KBM-7 (cell line): Measurements from ENCODE around the gene CYFIP1.

Experiments
- DNase-seq: peaks from one replicate; pipeline ENCODE4 v3.0.0-alpha.2; 2015
- in situ Hi-C: fragments of 300-500 bp; cut with MboI; formaldehyde crosslinking; loops from 2 replicates; pipeline ENCODE4 v1.14.3; 2020; ENCODE audit warnings: low sequenced_read_pairs, low pct_unique_long_range_greater_than_20kb, mixed read lengths

Gene CYFIP1

DNA sequence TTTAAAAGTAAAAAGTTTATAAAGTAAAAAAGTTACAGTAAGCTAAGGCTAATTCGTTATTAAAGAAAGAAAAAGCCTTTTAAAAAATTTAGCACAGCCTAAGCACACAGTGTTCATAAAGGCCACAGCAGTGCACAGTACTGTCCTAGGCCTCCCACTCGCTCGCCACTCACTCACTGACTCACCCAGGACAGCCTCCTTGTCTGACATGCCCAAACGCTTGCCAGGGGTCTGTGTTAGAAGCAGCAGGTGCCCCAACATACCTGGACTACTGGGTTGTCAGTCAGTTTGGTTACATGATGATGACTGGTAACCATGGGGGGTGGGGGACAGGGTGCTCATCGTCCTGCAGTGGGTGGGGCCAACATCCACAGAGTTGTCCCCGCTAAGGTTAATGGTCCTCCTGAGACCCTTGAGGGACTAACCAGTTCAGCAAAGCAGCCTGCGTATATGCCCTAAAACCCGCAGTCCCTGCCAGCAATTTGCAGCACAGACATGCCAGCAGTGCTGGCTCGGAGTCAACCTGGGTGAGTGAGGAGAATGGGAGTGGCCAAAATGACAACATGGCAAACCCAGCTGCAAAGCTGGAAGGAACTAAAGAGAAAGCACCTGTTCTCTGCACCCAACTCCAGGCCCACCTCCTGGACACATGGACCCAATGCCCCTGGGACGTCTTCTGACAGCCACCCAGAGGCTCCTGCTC lies 49.2 kb downstream of the CYFIP1 start:
- in situ Hi-C loops, result no loop called here
- no peak for DNase-seq

GRCh38 chr15:22927761-22928160 lies 52.4 kb downstream of the CYFIP1 start:
- DNase-seq, result no peak

DNA sequence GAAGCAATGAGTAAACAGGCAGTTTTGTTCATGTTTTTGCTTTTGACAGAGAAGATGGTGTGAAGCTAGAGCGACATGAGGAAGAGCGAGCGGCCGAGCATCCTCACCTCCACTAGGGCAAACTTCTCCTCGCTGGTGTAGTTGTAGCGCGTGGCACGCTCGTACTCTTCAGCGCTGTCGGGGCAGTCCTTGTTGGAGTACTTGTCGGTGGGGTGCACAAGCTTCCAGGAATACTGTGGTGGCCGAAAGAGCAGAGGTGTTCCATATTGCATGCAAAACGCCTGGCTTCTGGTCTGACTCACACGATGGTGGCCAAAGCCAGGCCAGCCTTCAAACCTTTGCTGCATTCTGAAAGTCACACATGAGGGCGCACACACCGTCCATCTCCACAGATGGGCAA lies 54.3 kb downstream of the CYFIP1 start:
- DNase-seq, result no peak
- in situ Hi-C loops, result no loop called here

More at GRCh38 chr15:22927761-22928160, 52.4 kb downstream of the CYFIP1 start:
- in situ Hi-C loops, result no loop called here

DNA sequence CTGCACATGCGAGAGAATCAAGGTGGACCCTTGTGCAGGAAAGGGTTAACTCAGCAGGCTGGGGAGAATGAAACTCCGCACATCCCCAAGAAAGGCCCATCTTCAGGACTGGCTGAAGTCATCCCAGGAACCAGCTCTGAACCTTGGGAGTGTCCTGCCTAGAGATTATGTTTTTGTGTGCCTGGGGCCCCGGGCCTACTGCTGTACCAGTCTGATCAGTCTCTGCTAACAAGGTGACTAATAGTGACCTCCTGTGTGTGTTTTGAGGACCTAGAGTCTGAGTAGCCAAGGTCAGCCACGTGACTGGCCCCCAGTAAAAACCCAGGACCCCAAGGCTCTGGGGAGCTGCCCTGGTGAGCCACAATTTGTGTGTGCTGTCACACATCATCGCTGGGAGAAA lies 58.2 kb downstream of the CYFIP1 start:
- in situ Hi-C loops, result loop anchor here (25.0 kb wide), 3 partner anchors 90 to 490 kb away; no protein-coding TSS in a partner anchor
- DNase-seq, result no peak

- no peak for DNase-seq
- in situ Hi-C loops, result loop anchor here (25.0 kb wide), 3 partner anchors 93 to 493 kb away; no protein-coding TSS in a partner anchor
These were observed 61.0 kb downstream of the CYFIP1 start for GRCh38 chr15:22919171-22919570.

- in situ Hi-C loops, result loop anchor here (25.0 kb wide), 3 partner anchors 94 to 494 kb away; no protein-coding TSS in a partner anchor
- no peak for DNase-seq
These were observed 61.5 kb downstream of the CYFIP1 start for GRCh38 chr15:22918596-22919140.

DNA sequence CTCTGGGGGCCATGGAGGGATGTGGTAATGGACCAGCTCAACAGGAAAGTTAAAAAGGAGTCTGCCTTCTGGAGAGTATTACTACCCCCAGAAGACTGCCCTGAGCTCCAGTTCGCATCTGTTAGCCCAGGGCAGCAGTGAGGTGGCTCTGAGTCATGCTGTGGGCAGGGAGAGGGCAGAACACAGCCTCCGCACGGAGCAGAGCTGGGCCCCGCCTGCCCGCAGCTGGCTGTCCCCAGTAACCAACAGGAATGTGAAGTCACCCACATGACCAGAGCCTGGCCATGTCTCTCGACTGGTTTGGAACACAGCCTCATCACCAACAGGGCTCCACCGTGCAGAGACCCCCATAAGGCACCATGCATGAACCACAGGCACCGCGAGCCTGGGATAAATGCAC lies 62.1 kb downstream of the CYFIP1 start:
- in situ Hi-C loops, result loop anchor here (25.0 kb wide), 3 partner anchors 94 to 494 kb away; no protein-coding TSS in a partner anchor
- DNase-seq, result no peak

- in situ Hi-C loops, result loop anchor here (25.0 kb wide), 3 partner anchors 95 to 495 kb away; no protein-coding TSS in a partner anchor
- no peak for DNase-seq
These were observed 62.6 kb downstream of the CYFIP1 start for GRCh38 chr15:22917556-22917955.

- in situ Hi-C loops, result loop anchor here (25.0 kb wide), 3 partner anchors 96 to 496 kb away; no protein-coding TSS in a partner anchor
- no peak for DNase-seq
These were observed 63.4 kb downstream of the CYFIP1 start for GRCh38 chr15:22916606-22917350.

DNA sequence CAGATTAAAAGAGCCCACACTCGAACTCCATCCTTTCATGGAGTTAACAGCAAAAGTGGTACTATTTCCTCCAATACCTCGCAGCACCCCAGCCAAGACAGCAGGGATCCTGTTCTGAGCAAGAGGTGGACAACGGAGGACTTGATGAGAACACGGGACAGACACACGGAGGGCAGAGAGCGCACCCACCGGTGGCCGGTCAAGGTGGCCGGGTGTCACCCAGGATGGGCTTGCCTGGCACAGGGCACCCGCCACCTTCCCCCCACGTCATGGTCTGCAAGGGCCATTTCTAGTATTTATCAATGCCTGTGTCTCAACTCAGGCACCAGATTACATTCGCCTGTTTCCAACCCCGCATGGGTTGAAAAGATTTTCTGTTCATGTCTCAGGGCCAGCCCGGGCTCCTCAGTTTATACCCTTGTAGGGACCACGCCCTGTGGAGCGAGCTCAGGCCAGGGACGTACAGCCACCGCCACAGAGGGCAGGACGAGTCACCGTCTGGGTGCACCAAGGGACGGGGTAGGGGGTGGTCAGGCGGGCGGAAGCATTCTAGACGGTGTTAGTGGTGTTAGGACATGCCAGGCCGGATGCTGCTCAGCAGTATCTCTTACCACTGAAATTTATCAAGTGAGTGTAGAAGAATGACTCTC lies 64.2 kb downstream of the CYFIP1 start:
- in situ Hi-C loops, result loop anchor here (25.0 kb wide), 3 partner anchors 96 to 496 kb away; no protein-coding TSS in a partner anchor

DNA sequence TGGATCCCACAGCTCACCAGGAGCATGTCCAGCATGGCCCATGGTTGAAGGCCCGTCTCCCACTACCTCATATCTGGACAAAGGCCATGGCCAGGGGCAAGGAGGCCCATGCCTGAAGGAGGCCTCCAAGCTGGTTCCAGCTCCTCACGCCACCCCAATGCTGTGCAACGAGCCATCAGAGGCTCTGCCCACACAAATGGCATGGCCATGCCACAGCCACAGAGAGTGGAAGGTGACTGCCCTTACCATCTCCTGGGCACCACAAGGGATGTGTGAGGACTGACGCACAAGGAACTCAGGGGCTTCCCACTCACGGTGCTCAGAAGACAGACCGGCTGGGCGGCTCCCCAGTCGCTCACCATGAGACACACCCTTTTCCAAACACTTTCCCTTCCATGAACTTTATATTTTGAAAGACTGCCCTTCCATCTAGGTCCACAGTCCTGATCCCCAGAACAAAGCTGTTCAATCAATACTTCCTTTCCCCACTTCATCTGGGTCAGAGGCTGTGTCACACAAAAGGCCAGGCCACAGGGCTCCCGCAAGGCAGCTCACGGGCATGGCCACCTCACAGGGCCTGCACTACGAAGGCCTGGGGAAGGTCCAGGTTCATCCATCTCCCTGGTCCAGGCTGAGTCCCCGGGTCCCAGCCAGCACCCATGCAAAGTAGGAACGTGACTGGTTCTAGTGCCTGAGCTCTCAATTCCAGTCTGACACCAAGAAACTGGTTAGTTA lies 66.4 kb downstream of the CYFIP1 start:
- DNase-seq, result no peak
- in situ Hi-C loops, result loop anchor here (25.0 kb wide), 3 partner anchors 98 to 498 kb away; no protein-coding TSS in a partner anchor

More for the DNA sequence above, 64.2 kb downstream of the CYFIP1 start:
- no peak for DNase-seq

DNA sequence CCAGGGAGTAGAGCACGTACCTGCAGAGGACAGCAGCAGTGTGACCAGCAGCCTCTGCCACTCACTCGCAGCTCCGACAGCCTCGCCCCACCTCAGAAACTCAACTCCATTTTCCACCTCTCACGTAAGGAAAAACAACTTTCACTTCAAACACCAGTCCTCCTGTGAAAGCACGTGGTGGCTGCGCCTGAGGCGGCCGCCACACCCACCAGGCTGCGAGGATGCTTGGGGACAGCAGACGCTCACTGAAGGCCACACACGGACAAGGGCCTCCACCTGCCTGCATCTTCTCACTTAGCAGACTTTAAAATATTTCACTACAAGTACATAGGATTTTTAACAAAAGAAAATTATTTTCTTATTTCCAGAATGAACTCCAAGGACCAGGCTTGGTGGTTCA lies 67.9 kb downstream of the CYFIP1 start:
- no peak for DNase-seq
- in situ Hi-C loops, result loop anchor here (25.0 kb wide), 3 partner anchors 100 to 500 kb away; no protein-coding TSS in a partner anchor

- in situ Hi-C loops, result loop anchor here (25.0 kb wide), 3 partner anchors 101 to 501 kb away; no protein-coding TSS in a partner anchor
- DNase-seq, result no peak
These were observed 68.9 kb downstream of the CYFIP1 start for GRCh38 chr15:22911306-22911705.

DNA sequence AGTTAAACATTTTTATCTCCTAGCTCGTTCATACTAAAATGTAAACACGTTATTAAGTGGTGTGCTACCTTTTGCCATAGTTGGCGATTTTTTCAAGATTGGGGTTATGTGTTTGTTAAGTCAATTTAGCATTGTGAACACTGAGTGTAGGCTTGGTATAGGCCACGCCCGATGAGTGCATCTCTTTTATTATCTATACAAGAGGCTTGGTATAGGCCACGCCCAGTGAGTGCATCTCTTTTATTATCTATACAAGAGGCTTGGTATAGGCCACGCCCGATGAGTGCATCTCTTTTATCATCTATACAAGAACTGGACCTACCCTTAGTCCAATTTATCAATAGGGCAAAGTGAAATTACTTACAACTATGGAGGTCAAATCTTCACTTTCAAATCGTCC lies 71.3 kb downstream of the CYFIP1 start:
- in situ Hi-C loops, result loop anchor here (25.0 kb wide), 3 partner anchors 103 to 503 kb away; no protein-coding TSS in a partner anchor
- DNase-seq, result no peak

DNA sequence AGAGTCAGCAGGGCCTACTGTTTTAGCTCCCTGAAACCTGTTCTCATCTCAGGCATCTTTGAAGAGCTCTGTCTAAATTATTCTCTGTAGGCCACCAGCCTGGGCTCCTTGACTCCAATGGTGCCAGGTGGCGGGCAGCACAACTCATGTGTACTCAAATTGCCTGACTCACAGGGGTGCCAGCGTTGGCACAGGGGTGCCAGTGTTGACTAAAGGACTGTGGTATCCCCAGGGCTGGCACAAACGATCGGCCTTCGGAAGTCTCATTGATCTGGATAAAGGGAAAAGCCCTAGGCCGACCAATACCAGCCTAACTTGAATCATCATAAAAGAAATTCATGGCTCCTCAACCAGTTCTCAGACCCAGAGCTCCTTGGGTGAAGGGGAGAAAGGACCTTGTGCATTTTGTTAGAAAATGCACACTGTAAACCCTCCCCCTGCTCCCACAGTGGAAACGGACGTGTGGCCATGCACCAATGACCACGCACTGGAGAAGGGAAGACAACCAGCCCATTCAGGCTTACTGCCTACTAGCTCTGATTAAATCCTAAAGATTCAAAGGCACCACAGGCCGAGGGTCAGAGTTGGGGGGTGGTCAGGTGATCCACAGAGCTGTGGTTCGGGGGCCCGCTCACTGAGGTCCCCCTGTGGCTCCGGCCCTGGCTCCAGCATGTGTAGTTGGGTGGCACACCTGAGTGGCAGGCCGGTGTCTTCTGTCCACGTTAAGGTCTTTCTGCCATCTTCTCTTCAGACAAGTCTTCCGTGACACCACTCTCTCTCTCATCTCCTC lies 72.8 kb downstream of the CYFIP1 start:
- in situ Hi-C loops, result loop anchor here (25.0 kb wide), 3 partner anchors 105 to 505 kb away; no protein-coding TSS in a partner anchor
- no peak for DNase-seq

GRCh38 chr15:22904736-22905135 lies 75.4 kb downstream of the CYFIP1 start:
- DNase-seq, result no peak
- in situ Hi-C loops, result loop anchor here (25.0 kb wide), 3 partner anchors 108 to 508 kb away; no protein-coding TSS in a partner anchor

- no peak for DNase-seq
- in situ Hi-C loops, result loop anchor here (25.0 kb wide), 3 partner anchors 108 to 508 kb away; no protein-coding TSS in a partner anchor
These were observed 76.1 kb downstream of the CYFIP1 start for GRCh38 chr15:22903961-22904534.
